HepG2 (cell line): ENCODE data around the gene ELMOD3. TPM values are rescaled to one million over a fixed set of nuclear protein-coding genes. Genes with fewer than 3 reads are reported as not detected.

Experiments
- ATF7-NPFF ChIP-seq: sonication (generic); formaldehyde crosslinking; IDR thresholded peaks from 2 replicates; pipeline ENCODE4 v1.8.1; 2023; ENCODE audit warnings: mild to moderate bottlenecking, low read depth, missing genetic modification reagents, moderate library complexity
- MYNN ChIP-seq: sonication (generic); formaldehyde crosslinking; IDR thresholded peaks from 2 replicates; pipeline ENCODE4 v1.4.0; 2020; ENCODE audit warnings: mild to moderate bottlenecking, low read depth, missing genetic modification reagents
- NONO ChIP-seq, 2 experiments: fragments of 450-650 bp in 1 of 2; sonication (generic) in 1 of 2; formaldehyde crosslinking in 1 of 2; IDR thresholded peaks in 1 of 2; conservative IDR thresholded peaks in 1 of 2; 2 replicates each; pipeline versions ENCODE4 v1.6.1 to v1.8.0; 2017 to 2022; ENCODE audit warnings: mild to moderate bottlenecking in 1 of 2, missing genetic modification reagents in 1 of 2, moderate library complexity in 1 of 2
- RAD51 ChIP-seq: fragments of 450-650 bp; IDR thresholded peaks from 2 replicates; pipeline ENCODE4 v1.6.1; 2016; ENCODE audit warnings: borderline replicate concordance
- SMAD3 ChIP-seq: sonication (generic); formaldehyde crosslinking; IDR thresholded peaks from 2 replicates; pipeline ENCODE4 v1.4.0; 2020; ENCODE audit warnings: missing genetic modification reagents
- SP5 ChIP-seq: IDR thresholded peaks from 2 replicates; pipeline ENCODE4 v1.6.1; 2016; ENCODE audit warnings: low read depth, borderline replicate concordance
- ZNF709 ChIP-seq: sonication (generic); formaldehyde crosslinking; IDR thresholded peaks from 2 replicates; pipeline ENCODE4 v1.5.0; 2020; ENCODE audit warnings: mild to moderate bottlenecking, missing genetic modification reagents
- polyA plus RNA-seq, 8 experiments: library from polyadenylated mRNA; depleted of rRNA in 3 of 8; stranded (reverse) in 7 of 8; unstranded in 1 of 8; fragments of >200 nt; fragmentation: Illumina TruSeq in 4 of 8; extraction: Trizol in 4 of 8; gene quantifications; 2 replicates each; pipeline versions ENCODE4 v1.2.1 to v1.2.3, GENCODE V29; 2011 to 2016; ENCODE audit warnings: low read depth in 4 of 8, missing spikeins in 1 of 8, mixed read lengths in 1 of 8; ENCODE audit not compliant: insufficient read depth in 1 of 8
- total RNA-seq, 5 experiments: library from RNA; depleted of rRNA; stranded (reverse); fragments of >200 nt; fragmentation: Illumina TruSeq; extraction: Trizol; gene quantifications; 2 replicates each; pipeline ENCODE4 v1.2.3, GENCODE V29; 2016; ENCODE audit warnings: low read depth in 1 of 5
- TF ChIP-seq, protein P1 (sequence below): fragments of 450-650 bp; IDR thresholded peaks from 2 replicates; pipeline ENCODE4 v1.6.1; 2016
- TF ChIP-seq, protein P2 (sequence below): sonication (generic); formaldehyde crosslinking; IDR thresholded peaks from 2 replicates; pipeline ENCODE4 v1.8.0; 2022; ENCODE audit warnings: mild to moderate bottlenecking, missing genetic modification reagents; ENCODE audit not compliant: insufficient replicate concordance
- TF ChIP-seq, protein P3 (sequence below): sonication (generic); formaldehyde crosslinking; IDR thresholded peaks from 2 replicates; pipeline ENCODE4 v1.8.0; 2022; ENCODE audit warnings: mild to moderate bottlenecking, missing genetic modification reagents
- TF ChIP-seq, protein P4 (sequence below), 2 experiments: fragments of 450-650 bp in 1 of 2; sonication (generic) in 1 of 2; formaldehyde crosslinking in 1 of 2; IDR thresholded peaks; 2 replicates each; pipeline versions ENCODE4 v1.6.1 to v1.8.0; 2016 to 2022; ENCODE audit warnings: antibody characterized with exemption in 1 of 2, mild to moderate bottlenecking in 1 of 2, missing genetic modification reagents in 1 of 2

The ELMOD3 gene
- total and polyA plus RNA-seq, 2 of the 13 experiments (the other 11 are each of a cell fraction or from before 2014, with no cell fraction given) = 13.3 to 19.5 TPM

DNA sequence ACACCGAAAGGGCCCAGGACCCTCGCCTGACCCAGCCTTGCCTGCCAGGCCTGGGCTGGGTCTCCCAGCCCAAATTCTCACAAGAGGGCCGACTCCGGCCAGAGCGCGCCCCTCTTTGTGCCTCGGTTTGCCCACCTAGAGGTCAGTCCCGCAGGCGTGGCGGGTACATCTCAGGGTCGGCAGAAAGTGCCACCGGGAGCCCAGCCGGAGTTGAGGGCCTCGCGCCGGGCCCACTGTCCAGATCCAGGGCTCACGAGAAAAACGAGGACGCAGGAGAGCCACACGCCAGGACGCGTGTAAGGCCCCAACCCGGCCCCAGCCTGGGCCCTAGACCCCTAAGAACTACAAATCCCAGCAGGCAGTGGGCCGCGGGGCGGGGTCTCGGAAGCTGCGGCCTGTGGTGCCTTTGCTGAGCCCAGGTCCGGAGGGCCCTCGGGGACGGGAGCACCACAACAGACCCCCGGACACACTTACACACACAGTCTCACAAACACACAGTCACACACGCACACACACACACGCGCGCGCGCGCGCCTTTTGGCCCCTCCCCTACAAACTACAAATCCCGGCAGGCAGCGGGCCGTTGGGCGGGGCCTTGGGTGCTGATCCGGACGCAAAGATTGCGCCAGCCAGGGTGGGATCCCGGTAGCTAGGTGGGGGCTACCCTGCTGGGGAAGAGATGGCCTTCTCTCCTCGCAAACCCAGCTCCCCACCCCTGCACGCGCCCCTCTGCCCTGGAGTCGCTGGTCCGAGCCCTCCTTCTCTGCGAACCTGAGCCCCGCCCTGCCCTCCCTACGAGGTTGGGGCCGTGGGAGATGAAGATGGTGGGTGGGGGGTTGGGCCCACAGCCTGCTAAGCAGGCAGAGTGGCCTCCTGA, 63.8 kb downstream of the ELMOD3 start, which contains the start of gene SH2D6 (continued):
- TF ChIP-seq NONO (IDR thresholded peaks at IDR 0.05) (no peak), NONO (CRISPR knock-in tag; conservative IDR thresholded peaks at IDR 0.05) (peak; percentile 85; the same call in 1 of the 2 replicates), SMAD3 (CRISPR knock-in tag) (peak; percentile 85), SP5 (peak; percentile 53; the same call in 1 of the 2 replicates), ATF7-NPFF (CRISPR knock-in tag) (peak; percentile 73; the same call in 1 of the 2 replicates), ZNF709 (CRISPR knock-in tag) (peak; percentile 90; the same call in 1 of the 2 replicates), RAD51 (no peak), MYNN (CRISPR knock-in tag) (no peak)
- TF ChIP-seq, protein P1, sequence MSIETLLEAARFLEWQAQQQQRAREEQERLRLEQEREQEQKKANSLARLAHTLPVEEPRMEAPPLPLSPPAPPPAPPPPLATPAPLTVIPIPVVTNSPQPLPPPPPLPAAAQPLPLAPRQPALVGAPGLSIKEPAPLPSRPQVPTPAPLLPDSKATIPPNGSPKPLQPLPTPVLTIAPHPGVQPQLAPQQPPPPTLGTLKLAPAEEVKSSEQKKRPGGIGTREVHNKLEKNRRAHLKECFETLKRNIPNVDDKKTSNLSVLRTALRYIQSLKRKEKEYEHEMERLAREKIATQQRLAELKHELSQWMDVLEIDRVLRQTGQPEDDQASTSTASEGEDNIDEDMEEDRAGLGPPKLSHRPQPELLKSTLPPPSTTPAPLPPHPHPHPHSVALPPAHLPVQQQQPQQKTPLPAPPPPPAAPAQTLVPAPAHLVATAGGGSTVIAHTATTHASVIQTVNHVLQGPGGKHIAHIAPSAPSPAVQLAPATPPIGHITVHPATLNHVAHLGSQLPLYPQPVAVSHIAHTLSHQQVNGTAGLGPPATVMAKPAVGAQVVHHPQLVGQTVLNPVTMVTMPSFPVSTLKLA = peak; percentile 58
- TF ChIP-seq, protein P2, sequence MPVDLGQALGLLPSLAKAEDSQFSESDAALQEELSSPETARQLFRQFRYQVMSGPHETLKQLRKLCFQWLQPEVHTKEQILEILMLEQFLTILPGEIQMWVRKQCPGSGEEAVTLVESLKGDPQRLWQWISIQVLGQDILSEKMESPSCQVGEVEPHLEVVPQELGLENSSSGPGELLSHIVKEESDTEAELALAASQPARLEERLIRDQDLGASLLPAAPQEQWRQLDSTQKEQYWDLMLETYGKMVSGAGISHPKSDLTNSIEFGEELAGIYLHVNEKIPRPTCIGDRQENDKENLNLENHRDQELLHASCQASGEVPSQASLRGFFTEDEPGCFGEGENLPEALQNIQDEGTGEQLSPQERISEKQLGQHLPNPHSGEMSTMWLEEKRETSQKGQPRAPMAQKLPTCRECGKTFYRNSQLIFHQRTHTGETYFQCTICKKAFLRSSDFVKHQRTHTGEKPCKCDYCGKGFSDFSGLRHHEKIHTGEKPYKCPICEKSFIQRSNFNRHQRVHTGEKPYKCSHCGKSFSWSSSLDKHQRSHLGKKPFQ = no peak
- TF ChIP-seq, protein P3, sequence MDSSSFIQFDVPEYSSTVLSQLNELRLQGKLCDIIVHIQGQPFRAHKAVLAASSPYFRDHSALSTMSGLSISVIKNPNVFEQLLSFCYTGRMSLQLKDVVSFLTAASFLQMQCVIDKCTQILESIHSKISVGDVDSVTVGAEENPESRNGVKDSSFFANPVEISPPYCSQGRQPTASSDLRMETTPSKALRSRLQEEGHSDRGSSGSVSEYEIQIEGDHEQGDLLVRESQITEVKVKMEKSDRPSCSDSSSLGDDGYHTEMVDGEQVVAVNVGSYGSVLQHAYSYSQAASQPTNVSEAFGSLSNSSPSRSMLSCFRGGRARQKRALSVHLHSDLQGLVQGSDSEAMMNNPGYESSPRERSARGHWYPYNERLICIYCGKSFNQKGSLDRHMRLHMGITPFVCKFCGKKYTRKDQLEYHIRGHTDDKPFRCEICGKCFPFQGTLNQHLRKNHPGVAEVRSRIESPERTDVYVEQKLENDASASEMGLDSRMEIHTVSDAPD = no peak; the same call in 1 of the 2 replicates
- TF ChIP-seq, protein P4, sequence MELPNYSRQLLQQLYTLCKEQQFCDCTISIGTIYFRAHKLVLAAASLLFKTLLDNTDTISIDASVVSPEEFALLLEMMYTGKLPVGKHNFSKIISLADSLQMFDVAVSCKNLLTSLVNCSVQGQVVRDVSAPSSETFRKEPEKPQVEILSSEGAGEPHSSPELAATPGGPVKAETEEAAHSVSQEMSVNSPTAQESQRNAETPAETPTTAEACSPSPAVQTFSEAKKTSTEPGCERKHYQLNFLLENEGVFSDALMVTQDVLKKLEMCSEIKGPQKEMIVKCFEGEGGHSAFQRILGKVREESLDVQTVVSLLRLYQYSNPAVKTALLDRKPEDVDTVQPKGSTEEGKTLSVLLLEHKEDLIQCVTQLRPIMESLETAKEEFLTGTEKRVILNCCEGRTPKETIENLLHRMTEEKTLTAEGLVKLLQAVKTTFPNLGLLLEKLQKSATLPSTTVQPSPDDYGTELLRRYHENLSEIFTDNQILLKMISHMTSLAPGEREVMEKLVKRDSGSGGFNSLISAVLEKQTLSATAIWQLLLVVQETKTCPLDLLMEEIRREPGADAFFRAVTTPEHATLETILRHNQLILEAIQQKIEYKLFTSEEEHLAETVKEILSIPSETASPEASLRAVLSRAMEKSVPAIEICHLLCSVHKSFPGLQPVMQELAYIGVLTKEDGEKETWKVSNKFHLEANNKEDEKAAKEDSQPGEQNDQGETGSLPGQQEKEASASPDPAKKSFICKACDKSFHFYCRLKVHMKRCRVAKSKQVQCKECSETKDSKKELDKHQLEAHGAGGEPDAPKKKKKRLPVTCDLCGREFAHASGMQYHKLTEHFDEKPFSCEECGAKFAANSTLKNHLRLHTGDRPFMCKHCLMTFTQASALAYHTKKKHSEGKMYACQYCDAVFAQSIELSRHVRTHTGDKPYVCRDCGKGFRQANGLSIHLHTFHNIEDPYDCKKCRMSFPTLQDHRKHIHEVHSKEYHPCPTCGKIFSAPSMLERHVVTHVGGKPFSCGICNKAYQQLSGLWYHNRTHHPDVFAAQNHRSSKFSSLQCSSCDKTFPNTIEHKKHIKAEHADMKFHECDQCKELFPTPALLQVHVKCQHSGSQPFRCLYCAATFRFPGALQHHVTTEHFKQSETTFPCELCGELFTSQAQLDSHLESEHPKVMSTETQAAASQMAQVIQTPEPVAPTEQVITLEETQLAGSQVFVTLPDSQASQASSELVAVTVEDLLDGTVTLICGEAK (IDR thresholded peaks at IDR 0.05) = no peak
- TF ChIP-seq, protein P4 (CRISPR knock-in tag; IDR thresholded peaks at IDR 0.05) = peak; percentile 88
